HUDEP-2 (cell line): Measurements from ENCODE around the gene PCK2.

Experiments used
- DNase-seq, 76 experiments: peaks; one replicate each; lab custom pipeline; 2025; ENCODE audit not compliant: unreplicated experiment in 76 of 76; lab: John Stamatoyannopoulos, UW

The PCK2 gene

GRCh38 chr14:24074625-24075484 is 19.3 kb upstream of the PCK2 start:
- DNase-seq = no peak

GRCh38 chr14:24075485-24076301 is 18.4 kb upstream of the PCK2 start:
- no peak for DNase-seq

GRCh38 chr14:24076302-24076601 is 17.9 kb upstream of the PCK2 start:
- DNase-seq = no peak

GRCh38 chr14:24077086-24077485 is 17.0 kb upstream of the PCK2 start:
- DNase-seq = no peak

- no peak for DNase-seq
Measured at GRCh38 chr14:24078146-24078545, 16.0 kb upstream of the PCK2 start.

GRCh38 chr14:24079491-24080141 is 14.5 kb upstream of the PCK2 start:
- DNase-seq = no peak

GRCh38 chr14:24080142-24080530 is 14.0 kb upstream of the PCK2 start:
- DNase-seq = no peak

- peak in 21 of 76 experiments; percentile 2 to 50 (median 18) for DNase-seq
Measured at GRCh38 chr14:24080888-24081738, 13.0 kb upstream of the PCK2 start.

- no peak for DNase-seq
Measured at GRCh38 chr14:24081739-24082211, 12.3 kb upstream of the PCK2 start.

GRCh38 chr14:24082411-24083080 is 11.6 kb upstream of the PCK2 start:
- DNase-seq = no peak

- DNase-seq = no peak
Measured at GRCh38 chr14:24083462-24083861, 10.6 kb upstream of the PCK2 start.

GRCh38 chr14:24084440-24084839 is 9.7 kb upstream of the PCK2 start:
- DNase-seq = no peak

- DNase-seq = no peak
Measured at GRCh38 chr14:24085215-24085614, 8.9 kb upstream of the PCK2 start.

GRCh38 chr14:24086193-24086955 is 7.7 kb upstream of the PCK2 start:
- DNase-seq = no peak

- no peak for DNase-seq
Measured at GRCh38 chr14:24087004-24087403, 7.1 kb upstream of the PCK2 start.

- no peak for DNase-seq
Measured at GRCh38 chr14:24088095-24088494, 6.0 kb upstream of the PCK2 start.

GRCh38 chr14:24089890-24090289 is 4.2 kb upstream of the PCK2 start:
- no peak for DNase-seq

GRCh38 chr14:24092110-24092504 is 2.0 kb upstream of the PCK2 start:
- DNase-seq = no peak

- DNase-seq = no peak
Measured at GRCh38 chr14:24092505-24093206, 1.5 kb upstream of the PCK2 start.
